ENCODE results near the gene GOLGA8K.
"Not testable (repeated sequence)": the region's sequence is repeated elsewhere in the genome, so short reads cannot be mapped to it uniquely, and the experiment has no call there.

DNA sequence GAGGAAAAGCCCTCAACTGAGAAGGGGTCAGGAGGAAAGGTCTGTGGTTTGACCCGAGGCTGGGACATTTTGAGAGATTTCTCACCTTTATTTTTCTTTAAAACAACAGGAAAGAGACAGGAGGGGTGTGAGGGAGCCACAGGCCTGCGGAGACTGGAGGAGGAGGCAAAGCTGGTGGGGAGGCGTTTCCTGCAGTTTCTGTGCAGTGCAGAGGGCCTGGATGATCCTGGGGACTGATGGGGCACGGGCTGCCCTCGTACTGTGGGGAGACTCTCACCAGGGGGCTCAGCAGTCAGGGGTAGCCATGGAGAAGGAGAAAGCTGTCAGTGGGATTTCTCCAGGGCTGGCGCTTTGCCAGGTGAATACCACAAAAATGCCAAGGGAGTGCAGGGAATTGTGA, 29.4 kb downstream of the GOLGA8K start:
- TF ChIP-seq, protein P1, sequence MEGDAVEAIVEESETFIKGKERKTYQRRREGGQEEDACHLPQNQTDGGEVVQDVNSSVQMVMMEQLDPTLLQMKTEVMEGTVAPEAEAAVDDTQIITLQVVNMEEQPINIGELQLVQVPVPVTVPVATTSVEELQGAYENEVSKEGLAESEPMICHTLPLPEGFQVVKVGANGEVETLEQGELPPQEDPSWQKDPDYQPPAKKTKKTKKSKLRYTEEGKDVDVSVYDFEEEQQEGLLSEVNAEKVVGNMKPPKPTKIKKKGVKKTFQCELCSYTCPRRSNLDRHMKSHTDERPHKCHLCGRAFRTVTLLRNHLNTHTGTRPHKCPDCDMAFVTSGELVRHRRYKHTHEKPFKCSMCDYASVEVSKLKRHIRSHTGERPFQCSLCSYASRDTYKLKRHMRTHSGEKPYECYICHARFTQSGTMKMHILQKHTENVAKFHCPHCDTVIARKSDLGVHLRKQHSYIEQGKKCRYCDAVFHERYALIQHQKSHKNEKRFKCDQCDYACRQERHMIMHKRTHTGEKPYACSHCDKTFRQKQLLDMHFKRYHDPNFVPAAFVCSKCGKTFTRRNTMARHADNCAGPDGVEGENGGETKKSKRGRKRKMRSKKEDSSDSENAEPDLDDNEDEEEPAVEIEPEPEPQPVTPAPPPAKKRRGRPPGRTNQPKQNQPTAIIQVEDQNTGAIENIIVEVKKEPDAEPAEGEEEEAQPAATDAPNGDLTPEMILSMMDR (IDR thresholded peaks at IDR 0.05): not testable (repeated sequence)
- TF ChIP-seq POLR2A (IDR thresholded peaks at IDR 0.05): not testable (repeated sequence)
